ENCODE measurements around the gene ZWILCH. TPM values are rescaled to one million over a fixed set of nuclear protein-coding genes. Genes with fewer than 3 reads are reported as not detected.

ZWILCH gene
- polyA plus RNA-seq, 1 of the 3 experiments (the other 2 are of a cell fraction): 8.2 TPM

- Histone ChIP-seq H3K4me3 (ENCODE audit: low read depth in 2 of 2, low read length in 1 of 2) (no peak overlapping the region), H3K27me3 (ENCODE audit: insufficient read depth) (no peaks in the 10 kb centered on the region), H3K9ac (no peak overlapping the region), H4K20me1 (ENCODE audit: insufficient read depth) (no peaks in the 10 kb centered on the region), H3K4me1 (ENCODE audit: control insufficient read depth in 1 of 2, insufficient read depth in 2 of 2, low read depth in 1 of 2, low read length in 1 of 2) (no peaks in the 10 kb centered on the region), H3K27ac (ENCODE audit: low read depth in 2 of 2, low read length in 1 of 2) (no peak overlapping the region), H3F3A (replicated peaks; ENCODE audit: insufficient read depth) (no peaks in the 10 kb centered on the region), H3K36me3 (replicated peaks in 1 of 2; ENCODE audit: control insufficient read depth in 1 of 2, insufficient read depth in 2 of 2, low read length in 1 of 2) (peaks cover 6 to 10% of the 10 kb centered on the region in 2 experiments), H3K4me2 (no peak overlapping the region), H2AFZ (ENCODE audit: low read depth) (no peak overlapping the region), H3K9me2 (no peaks in the 10 kb centered on the region), H3K9me3 (no peaks in the 10 kb centered on the region), H3K79me2 (ENCODE audit: insufficient read depth) (no peaks in the 10 kb centered on the region; the same call in 1 of the 2 replicates)
- ChIA-PET POLR2A (no interaction called here), CTCF (interaction anchor here (1.0 kb wide), 1 partner anchor 15 kb away, joined by 3 read pairs; no protein-coding TSS in a partner anchor)
- WGBS (ENCODE audit: low lambda C conversion rate): 83% methylated on average over 3 of the region's 3 CpGs
- no peak for DNase-seq
- no peak for TF ChIP-seq RAD21 (IDR thresholded peaks at IDR 0.05; ENCODE audit: low read length)
- no peak for TF ChIP-seq MXI1 (IDR thresholded peaks at IDR 0.05; ENCODE audit: low read depth, low read length)
- no peak for TF ChIP-seq NFIC (IDR thresholded peaks at IDR 0.05; ENCODE audit: borderline replicate concordance)
- no peak for TF ChIP-seq CTCF (IDR thresholded peaks at IDR 0.05)
- TF ChIP-seq TAF1 (IDR thresholded peaks at IDR 0.05; ENCODE audit: borderline replicate concordance, low read depth, low read length): no peak
- no peak for TF ChIP-seq NRF1 (IDR thresholded peaks at IDR 0.05; ENCODE audit: low read depth, low read length)
- no peak for TF ChIP-seq RFX5 (IDR thresholded peaks at IDR 0.05; ENCODE audit: low read length)
- no peak for TF ChIP-seq REST (IDR thresholded peaks at IDR 0.05; ENCODE audit: low read depth, low read length)
- TF ChIP-seq FOXJ3 (CRISPR knock-in tag; IDR thresholded peaks at IDR 0.05): no peak
- TF ChIP-seq FOXM1 (IDR thresholded peaks at IDR 0.05; ENCODE audit: low read depth): no peak
- TF ChIP-seq ELF1 (IDR thresholded peaks at IDR 0.05): no peak
- no peak for TF ChIP-seq ZBTB33 (IDR thresholded peaks at IDR 0.05; ENCODE audit: borderline replicate concordance, low read depth)
Measured at GRCh38 chr15:66483131-66483566, 22.0 kb upstream of the ZWILCH start.
